B cell (primary cell): ENCODE measurements around the gene DAB1. TPM values are rescaled to one million over a fixed set of nuclear protein-coding genes. Genes with fewer than 3 reads are reported as not detected.

ENCODE experiments used
- ATAC-seq: fragments of 200-7000 bp; cut with Tn5 transposase; one replicate; pipeline ENCODE4 v1.10.0; 2021; ENCODE audit warnings: low read depth, mild to moderate bottlenecking, moderate number of reproducible peaks, moderate library complexity
- CTCF ChIA-PET: fragments of 350-600 bp; sonication (Branson Sonifier 250); formaldehyde crosslinking; loops from one replicate; lab custom pipeline; 2021; ENCODE audit warnings: antibody characterized with exemption, inconsistent platforms; lab: Charles Lee
- POLR2A ChIA-PET: fragments of 350-600 bp; sonication (Branson Sonifier 250); formaldehyde crosslinking; loops from one replicate; lab custom pipeline; 2021; ENCODE audit warnings: antibody characterized with exemption; lab: Charles Lee
- DNase-seq: peaks from one replicate; pipeline ENCODE4 v3.0.0; 2013
- H2AFZ ChIP-seq: 2 replicates; pipeline ENCODE4 v1.6.1; 2012; ENCODE audit warnings: mild to moderate bottlenecking, low read depth, low read length; ENCODE audit not compliant: insufficient read depth, poor library complexity, severe bottlenecking
- H3K27ac ChIP-seq, 2 donors: 1 replicate in 1 of 2; 2 replicates in 1 of 2; pipeline ENCODE4 v1.5.1; 2012 to 2013; ENCODE audit warnings: low read length in 2 of 2, mild to moderate bottlenecking in 2 of 2, moderate library complexity in 1 of 2
- H3K27me3 ChIP-seq, 4 experiments: fragments of 200-600 bp in 1 of 4; sonication (generic) in 1 of 4; replicated peaks in 1 of 4; 1 replicate in 2 of 4; 2 replicates in 2 of 4; pipeline versions ENCODE4 v1.6.1 to v1.7.0; 2013 to 2016; ENCODE audit warnings: low read length in 3 of 4, mild to moderate bottlenecking in 2 of 4, mixed read lengths in 1 of 4, moderate library complexity in 1 of 4; ENCODE audit not compliant: insufficient read depth in 4 of 4, control insufficient read depth in 3 of 4; ENCODE audit errors: control extremely low read depth in 1 of 4
- H3K36me3 ChIP-seq, 2 experiments: replicated peaks in 1 of 2; 1 replicate in 1 of 2; 2 replicates in 1 of 2; pipeline versions ENCODE4 v1.6.1 to v1.7.1; 2013; ENCODE audit warnings: low read length in 1 of 2; ENCODE audit not compliant: insufficient read depth in 2 of 2, control insufficient read depth in 1 of 2; ENCODE audit errors: control extremely low read depth in 1 of 2, extremely low read depth in 1 of 2
- H3K4me1 ChIP-seq, 2 donors: fragments of 200-600 bp in 1 of 2; sonication (generic) in 1 of 2; 1 replicate in 1 of 2; 2 replicates in 1 of 2; pipeline versions ENCODE4 v1.5.1 to v1.6.1; 2013 to 2017; ENCODE audit warnings: low read length in 2 of 2; ENCODE audit not compliant: control insufficient read depth in 2 of 2, insufficient read depth in 2 of 2
- H3K4me2 ChIP-seq: replicated peaks from 2 replicates; pipeline ENCODE3; 2012; ENCODE audit warnings: mild to moderate bottlenecking, low read depth, low read length; ENCODE audit not compliant: poor library complexity, severe bottlenecking
- H3K4me3 ChIP-seq, 5 experiments: fragments of 200-600 bp in 1 of 5; sonication (generic) in 1 of 5; 1 replicate in 3 of 5; 2 replicates in 2 of 5; pipeline versions ENCODE4 v1.5.1 to v1.7.0; 2011 to 2016; ENCODE audit warnings: low read length in 4 of 5, mild to moderate bottlenecking in 4 of 5, low read depth in 2 of 5, control low read depth in 1 of 5, moderate library complexity in 1 of 5; ENCODE audit not compliant: insufficient read depth in 1 of 5; ENCODE audit errors: control extremely low read depth in 1 of 5, extremely low read depth in 1 of 5
- H3K79me2 ChIP-seq: fragments of 200-600 bp; sonication (generic); one replicate; pipeline ENCODE4 v1.6.0; 2016; ENCODE audit warnings: low read length; ENCODE audit not compliant: control insufficient read depth, insufficient read depth
- H3K9ac ChIP-seq: fragments of 200-600 bp; sonication (generic); 2 replicates; pipeline ENCODE4 v1.6.1; 2017; ENCODE audit warnings: mild to moderate bottlenecking, low read length, moderate library complexity
- H3K9me3 ChIP-seq, 3 donors: one replicate each; pipeline versions ENCODE4 v1.6.1 to v1.7.1; 2013; ENCODE audit warnings: low read length in 2 of 3; ENCODE audit not compliant: control insufficient read depth in 2 of 3, insufficient read depth in 1 of 3; ENCODE audit errors: control extremely low read depth in 1 of 3
- H4K20me1 ChIP-seq: 2 replicates; pipeline ENCODE4 v1.6.0; 2012; ENCODE audit warnings: mild to moderate bottlenecking, low read length; ENCODE audit not compliant: insufficient read depth, control insufficient read depth, poor library complexity, severe bottlenecking
- H3K27ac Mint-ChIP-seq: one replicate; pipeline ENCODE4 v1.8.0; 2021; ENCODE audit warnings: mixed read lengths
- H3K27me3 Mint-ChIP-seq: one replicate; pipeline ENCODE4 v1.8.0; 2021; ENCODE audit warnings: mixed read lengths
- H3K4me1 Mint-ChIP-seq: one replicate; pipeline ENCODE4 v1.8.0; 2021; ENCODE audit warnings: mixed read lengths
- H3K4me3 Mint-ChIP-seq: one replicate; pipeline ENCODE4 v1.8.0; 2021; ENCODE audit warnings: mixed read lengths
- H3K9me3 Mint-ChIP-seq: one replicate; pipeline ENCODE4 v1.8.0; 2022; ENCODE audit warnings: mixed read lengths; ENCODE audit not compliant: insufficient read depth
- EZH2 ChIP-seq: IDR thresholded peaks from 2 replicates; pipeline ENCODE4 v1.6.1; 2012; ENCODE audit warnings: borderline replicate concordance, low read depth, mild to moderate bottlenecking, moderate library complexity, low read length; ENCODE audit not compliant: insufficient read depth, poor library complexity, severe bottlenecking
- WGBS: methylation state at CpG from one replicate; pipeline ENCODE4 v1.1.5; 2013; ENCODE audit warnings: missing lambda C conversion rate; ENCODE audit not compliant: insufficient coverage; 5-methylcytosine and 5-hydroxymethylcytosine counted together
- intact Hi-C: fragments of 100-400 bp; cut with micrococcal nuclease; formaldehyde crosslinking; loops from one replicate; pipeline ENCODE4 v1.10.0; 2022
- polyA plus RNA-seq: library from polyadenylated mRNA; depleted of rRNA; stranded (reverse); fragments of >200 nt; gene quantifications from 2 replicates; pipeline ENCODE4 v1.2.3, GENCODE V29; 2012
- total RNA-seq, 2 donors: library from RNA; stranded (reverse); fragments of 120-200 nt in 1 of 2; gene quantifications; 1 replicate in 1 of 2; 2 replicates in 1 of 2; pipeline versions ENCODE4 v1.2.3 to v1.2.4, GENCODE V29; 2013 to 2022
- TF ChIP-seq, protein P1 (sequence below): fragments of 200-600 bp; IDR thresholded peaks from one replicate; pipeline ENCODE4 v1.8.0; 2022; ENCODE audit warnings: antibody characterized with exemption, mild to moderate bottlenecking

DAB1 gene
- total and polyA plus RNA-seq, 2 donors (not counting 1 experiment from before 2014, with no cell fraction given) = not detected

DNA sequence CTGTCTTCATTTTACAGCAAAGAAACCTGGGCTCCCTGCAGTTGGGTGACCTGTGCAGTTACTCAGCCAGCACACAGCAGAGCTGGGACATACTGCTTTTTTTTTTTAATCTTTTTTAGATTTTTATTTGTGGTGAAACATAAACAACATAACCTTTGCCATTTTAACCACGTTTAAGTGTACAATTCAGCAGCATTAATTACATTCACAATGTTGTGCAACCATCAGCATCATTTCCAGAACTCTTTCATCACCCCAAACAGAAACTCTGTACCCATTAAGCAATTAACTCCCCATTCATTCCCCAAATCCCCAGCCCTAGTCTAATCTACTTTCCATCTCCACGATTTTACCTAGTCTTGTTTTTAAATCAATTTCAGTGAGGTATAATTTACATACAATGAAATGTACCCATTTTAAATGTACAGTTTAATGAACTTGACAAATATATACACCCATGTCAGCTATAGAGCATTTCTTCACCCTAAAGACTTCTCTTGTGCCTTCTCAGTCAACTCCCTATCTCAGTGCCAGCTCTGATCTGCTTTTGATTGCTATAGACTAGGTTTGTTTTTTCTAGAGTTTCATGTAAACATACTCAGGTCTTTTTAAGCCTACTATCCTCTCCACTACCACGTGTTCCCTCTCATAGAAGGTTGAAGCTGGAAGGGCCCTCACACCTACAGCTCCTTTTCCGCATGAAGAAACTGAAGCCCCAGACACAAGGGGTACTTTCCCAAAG is 420.3 kb downstream of the DAB1 start:
- Histone ChIP-seq H3K4me1 (no peaks in the 10 kb centered on the region), H3K79me2 (no peaks in the 10 kb centered on the region), H3K9me3 (no peaks in the 10 kb centered on the region), H3K4me2 (no peak overlapping the region), H3K27ac (no peak overlapping the region), H3K9ac (no peak overlapping the region), H3K27me3 (no peaks in the 10 kb centered on the region), H3K4me3 (no peak overlapping the region), H2AFZ (no peak overlapping the region), H4K20me1 (no peaks in the 10 kb centered on the region), H3K36me3 (no peaks in the 10 kb centered on the region)
- H3K27me3 Mint-ChIP-seq = peaks cover under 1% of the 10 kb centered on the region
- no peak overlapping the region for H3K4me3 Mint-ChIP-seq
- intact Hi-C loops = no loop called here
- WGBS = 41% methylated on average over 2 of the region's 4 CpGs
- peaks cover 1% of the 10 kb centered on the region for H3K9me3 Mint-ChIP-seq
- no peak for ATAC-seq
- TF ChIP-seq, protein P1, sequence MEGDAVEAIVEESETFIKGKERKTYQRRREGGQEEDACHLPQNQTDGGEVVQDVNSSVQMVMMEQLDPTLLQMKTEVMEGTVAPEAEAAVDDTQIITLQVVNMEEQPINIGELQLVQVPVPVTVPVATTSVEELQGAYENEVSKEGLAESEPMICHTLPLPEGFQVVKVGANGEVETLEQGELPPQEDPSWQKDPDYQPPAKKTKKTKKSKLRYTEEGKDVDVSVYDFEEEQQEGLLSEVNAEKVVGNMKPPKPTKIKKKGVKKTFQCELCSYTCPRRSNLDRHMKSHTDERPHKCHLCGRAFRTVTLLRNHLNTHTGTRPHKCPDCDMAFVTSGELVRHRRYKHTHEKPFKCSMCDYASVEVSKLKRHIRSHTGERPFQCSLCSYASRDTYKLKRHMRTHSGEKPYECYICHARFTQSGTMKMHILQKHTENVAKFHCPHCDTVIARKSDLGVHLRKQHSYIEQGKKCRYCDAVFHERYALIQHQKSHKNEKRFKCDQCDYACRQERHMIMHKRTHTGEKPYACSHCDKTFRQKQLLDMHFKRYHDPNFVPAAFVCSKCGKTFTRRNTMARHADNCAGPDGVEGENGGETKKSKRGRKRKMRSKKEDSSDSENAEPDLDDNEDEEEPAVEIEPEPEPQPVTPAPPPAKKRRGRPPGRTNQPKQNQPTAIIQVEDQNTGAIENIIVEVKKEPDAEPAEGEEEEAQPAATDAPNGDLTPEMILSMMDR = no peak
- no peak for TF ChIP-seq EZH2
- DNase-seq = no peak
- ChIA-PET POLR2A (no interaction called here), CTCF (no interaction called here)
- H3K4me1 Mint-ChIP-seq = no peaks in the 10 kb centered on the region
- H3K27ac Mint-ChIP-seq = no peak overlapping the region

DNA sequence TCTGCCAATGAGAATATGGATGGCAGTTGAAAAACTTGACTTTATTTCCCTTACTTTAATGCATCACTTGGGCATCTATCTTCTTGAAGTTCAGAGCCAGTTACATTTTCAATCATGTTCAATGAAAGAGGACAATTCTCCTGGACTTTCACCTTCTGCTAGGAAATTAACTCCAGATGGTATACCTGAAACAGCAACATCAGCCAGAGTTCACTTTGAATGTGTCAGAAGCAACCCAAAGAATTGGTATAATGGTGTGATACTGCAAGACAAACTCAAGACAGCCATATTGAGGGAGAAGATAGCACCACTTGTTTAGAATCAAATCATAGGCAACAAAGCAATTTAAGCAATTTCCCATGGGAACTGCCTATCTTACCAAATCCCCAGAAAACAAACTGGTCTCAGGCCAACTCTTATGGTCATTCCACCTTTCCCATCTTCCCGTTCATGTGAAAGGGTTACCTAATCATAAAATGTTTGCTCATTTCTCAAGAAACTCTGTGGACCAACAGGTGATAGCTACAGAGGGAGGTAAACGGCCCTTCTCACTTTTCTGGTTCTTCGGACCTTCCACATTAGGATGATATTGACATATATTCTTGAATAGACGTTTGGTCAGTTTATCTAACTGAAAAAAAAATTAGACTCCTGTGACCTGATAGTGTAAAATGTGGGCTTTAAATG is 428.3 kb downstream of the DAB1 start:
- no peak overlapping the region for H3K27ac Mint-ChIP-seq
- Histone ChIP-seq H3K4me1 (no peaks in the 10 kb centered on the region), H3K36me3 (no peaks in the 10 kb centered on the region), H3K4me3 (no peak overlapping the region), H3K79me2 (no peaks in the 10 kb centered on the region), H3K9ac (no peak overlapping the region), H3K27me3 (no peaks in the 10 kb centered on the region), H3K4me2 (no peak overlapping the region), H3K9me3 (no peaks in the 10 kb centered on the region), H2AFZ (no peak overlapping the region), H4K20me1 (no peaks in the 10 kb centered on the region), H3K27ac (no peak overlapping the region)
- H3K4me1 Mint-ChIP-seq = no peaks in the 10 kb centered on the region
- intact Hi-C loops = no loop called here
- TF ChIP-seq, protein P1 = no peak
- TF ChIP-seq EZH2 = no peak
- CTCF ChIA-PET = no interaction called here
- no peak for ATAC-seq
- H3K27me3 Mint-ChIP-seq = no peaks in the 10 kb centered on the region
- no peak overlapping the region for H3K4me3 Mint-ChIP-seq
- DNase-seq = no peak
- peaks cover 1% of the 10 kb centered on the region for H3K9me3 Mint-ChIP-seq
- no CpG with 5 or more reads among the region's 4 CpGs for WGBS
- POLR2A ChIA-PET = no interaction called here
